ENCODE results near the gene RNF145. TPM values are rescaled to one million over a fixed set of nuclear protein-coding genes. Genes with fewer than 3 reads are reported as not detected.
A peak's percentile ranks its signal among the peaks of the same experiment; 100 is the strongest.
"Not testable (repeated sequence)": the region's sequence is repeated elsewhere in the genome, so short reads cannot be mapped to it uniquely, and the experiment has no call there.

RNF145 gene
- total RNA-seq, 3 donors from 2014 or later = 95.7 to 109 (median 101) TPM

DNA sequence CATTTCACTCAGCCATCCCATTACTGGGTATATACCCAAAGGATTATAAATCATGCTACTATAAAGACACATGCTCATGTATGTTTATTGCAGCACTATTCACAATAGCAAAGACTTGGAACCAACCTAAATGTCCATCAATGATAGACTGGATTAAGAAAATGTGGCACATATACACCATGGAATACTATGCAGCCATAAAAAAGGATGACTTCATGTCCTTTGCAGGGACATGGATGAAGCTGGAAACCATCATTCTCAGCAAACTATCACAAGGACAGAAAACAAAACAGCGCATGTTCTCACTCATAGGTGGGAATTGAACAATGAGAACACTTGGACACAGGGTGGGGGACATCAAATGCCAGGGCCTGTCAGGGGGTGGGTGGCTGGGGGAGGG is 64.2 kb downstream of the RNF145 start:
- DNase-seq; H3K9me3 Mint-ChIP-seq; H3K36me3 Mint-ChIP-seq (ENCODE audit: insufficient read depth); H3K4me3 Mint-ChIP-seq; ATAC-seq; H3K4me1 Mint-ChIP-seq (ENCODE audit: low read depth): not testable (repeated sequence)
- peaks cover 41% of the 10 kb centered on the region for H3K27me3 Mint-ChIP-seq (ENCODE audit: low read depth)

DNA sequence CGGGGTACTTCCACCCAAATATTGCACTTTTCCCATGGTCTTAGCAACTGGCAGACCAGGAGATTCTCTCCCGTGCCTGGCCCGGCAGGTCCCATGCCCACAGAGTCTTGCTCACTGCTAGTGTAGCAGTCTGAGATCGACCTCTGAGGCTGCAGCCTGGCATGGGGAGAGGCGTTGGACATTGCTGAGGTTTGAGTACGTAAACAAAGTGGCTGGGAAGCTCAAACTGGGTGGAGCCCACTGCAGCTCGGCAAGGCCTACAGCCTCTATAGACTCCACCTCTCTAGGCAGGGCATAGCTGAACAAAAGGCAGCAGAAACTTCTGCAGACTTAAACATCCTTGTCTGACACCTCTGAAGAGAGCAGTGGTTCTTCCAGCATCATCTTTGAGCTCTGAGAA is 69.6 kb downstream of the RNF145 start:
- Mint-ChIP-seq H3K4me3 (no peak overlapping the region), H3K9me3 (peaks cover 2% of the 10 kb centered on the region), H3K4me1 (ENCODE audit: low read depth) (no peaks in the 10 kb centered on the region), H3K36me3 (ENCODE audit: insufficient read depth) (no peaks in the 10 kb centered on the region), H3K27me3 (ENCODE audit: low read depth) (peaks cover 43% of the 10 kb centered on the region)
- DNase-seq (no peak), ATAC-seq (no peak)

DNA sequence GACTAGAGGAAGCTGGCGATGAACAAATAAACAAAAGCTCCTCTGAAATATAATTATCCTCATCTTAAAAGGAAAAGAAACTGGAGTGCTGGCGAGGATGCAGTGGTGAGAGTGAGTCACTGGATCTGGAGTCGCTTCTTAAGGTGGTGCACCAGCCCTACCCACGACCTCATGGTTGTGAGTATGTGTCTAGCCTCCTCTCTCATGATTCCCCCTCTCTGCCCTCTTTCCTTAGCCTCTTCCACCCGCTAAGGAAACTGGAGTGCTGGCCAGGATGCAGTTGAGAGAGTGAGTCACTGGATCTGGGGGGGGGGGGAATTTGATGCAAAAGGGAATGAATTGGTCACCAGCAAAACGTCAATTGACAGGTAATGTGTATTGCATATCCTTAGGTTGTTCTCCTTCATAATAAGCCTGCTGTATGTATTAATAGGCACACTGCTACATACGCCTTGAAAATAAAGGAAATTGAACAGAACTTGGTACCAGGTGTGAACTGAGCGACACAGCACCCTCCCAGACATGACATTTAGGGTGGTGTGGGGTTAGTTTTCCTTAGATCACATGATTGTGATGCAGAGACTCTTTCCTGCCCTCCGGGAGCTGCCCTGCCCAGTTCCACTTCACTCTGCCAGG is 73.3 kb downstream of the RNF145 start:
- no peaks in the 10 kb centered on the region for H3K9me3 Mint-ChIP-seq
- no peak overlapping the region for H3K4me3 Mint-ChIP-seq
- no peaks in the 10 kb centered on the region for H3K4me1 Mint-ChIP-seq (ENCODE audit: low read depth)
- H3K36me3 Mint-ChIP-seq (ENCODE audit: insufficient read depth) = no peaks in the 10 kb centered on the region
- ATAC-seq (no peak), DNase-seq (no peak)
- H3K27me3 Mint-ChIP-seq (ENCODE audit: low read depth) = peaks cover 20% of the 10 kb centered on the region

DNA sequence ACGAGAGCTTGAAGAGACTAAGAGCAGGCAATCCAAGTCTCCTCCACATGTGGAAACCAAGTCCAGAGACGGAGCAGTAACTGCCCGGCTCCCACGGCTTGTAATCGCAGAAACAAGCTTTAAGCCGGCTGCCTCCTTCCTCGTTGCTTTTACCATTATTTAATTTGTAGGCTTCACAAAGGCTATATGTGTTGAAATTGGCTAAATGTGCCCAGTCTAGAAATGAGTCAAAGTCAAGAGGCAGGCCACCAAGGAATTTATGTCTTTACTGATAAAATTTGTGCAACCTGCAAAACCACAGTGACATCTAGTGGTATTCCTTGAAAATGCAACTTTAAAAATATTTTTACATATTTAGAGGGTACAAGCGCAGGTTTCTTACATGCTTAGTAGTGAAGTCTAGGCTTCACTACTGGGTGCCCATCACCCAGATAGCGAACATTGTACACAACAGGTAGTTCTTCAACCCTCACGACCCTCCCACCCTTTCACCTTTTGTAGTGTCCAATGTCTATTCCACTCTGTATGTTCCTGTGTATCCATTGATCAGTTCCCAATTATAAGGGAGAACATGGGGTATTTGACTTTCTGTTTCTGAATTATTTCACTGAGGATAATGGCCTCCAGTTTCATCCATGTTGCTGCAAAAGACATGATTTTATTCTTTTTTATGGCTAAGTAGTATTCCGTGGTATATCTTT is 76.2 kb downstream of the RNF145 start:
- Mint-ChIP-seq H3K27me3 (ENCODE audit: low read depth) (peaks cover 9% of the 10 kb centered on the region), H3K4me3 (no peak overlapping the region), H3K36me3 (ENCODE audit: insufficient read depth) (no peaks in the 10 kb centered on the region), H3K9me3 (no peaks in the 10 kb centered on the region), H3K4me1 (ENCODE audit: low read depth) (no peaks in the 10 kb centered on the region)
- no peak for DNase-seq
- ATAC-seq = peak in 1 of 2 donors; percentile 41

DNA sequence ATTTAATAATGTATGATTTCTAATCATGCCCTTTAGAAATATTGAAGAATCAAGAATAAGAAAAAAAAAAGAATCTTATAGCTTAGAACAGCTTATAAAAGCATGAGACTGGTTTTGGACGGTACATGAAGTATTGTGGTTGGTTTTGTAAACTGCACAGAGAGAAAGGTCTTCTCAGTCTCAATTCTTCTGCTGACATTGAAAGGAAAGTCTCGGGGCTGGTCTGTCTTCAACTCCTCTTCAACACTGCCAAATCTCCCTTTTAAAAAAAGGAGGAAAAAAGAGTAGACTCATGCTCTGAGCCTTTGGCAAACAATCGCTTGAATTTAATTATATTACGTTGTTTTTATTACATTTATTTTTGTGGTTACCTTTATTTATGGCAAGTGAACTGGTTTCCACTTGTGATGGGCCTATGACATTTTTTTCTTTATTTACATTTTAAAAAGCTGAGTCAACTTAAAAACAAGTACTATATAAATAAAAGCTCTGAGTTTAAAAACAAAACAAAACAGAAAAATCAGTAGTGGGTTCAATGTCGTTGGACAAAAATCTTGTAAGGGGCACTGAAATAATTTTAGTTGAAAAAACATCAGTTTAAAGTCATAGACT is 76.8 kb downstream of the RNF145 start:
- Mint-ChIP-seq H3K4me1 (ENCODE audit: low read depth) (no peaks in the 10 kb centered on the region), H3K27me3 (ENCODE audit: low read depth) (peaks cover 8% of the 10 kb centered on the region), H3K9me3 (no peaks in the 10 kb centered on the region), H3K36me3 (ENCODE audit: insufficient read depth) (no peaks in the 10 kb centered on the region), H3K4me3 (no peak overlapping the region)
- ATAC-seq (no peak), DNase-seq (no peak)

DNA sequence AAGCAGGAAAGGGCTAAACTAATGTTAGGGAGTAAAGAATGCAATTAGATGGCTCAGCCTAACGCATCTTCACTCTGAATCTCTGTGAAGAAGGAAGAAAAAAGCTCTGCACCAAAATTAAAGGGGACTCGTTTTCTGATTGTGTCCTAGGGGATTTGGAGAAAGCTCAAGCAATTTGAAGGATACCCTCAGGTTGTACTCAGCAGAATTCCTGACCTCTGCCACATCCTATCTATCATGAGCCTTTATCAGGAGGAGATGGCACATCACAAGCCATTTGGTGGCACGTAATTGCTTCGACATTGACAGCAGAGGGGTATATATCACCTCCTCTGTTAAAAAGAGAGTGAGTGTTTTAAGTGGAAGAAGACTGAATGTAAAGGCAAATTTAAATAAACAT is 77.4 kb downstream of the RNF145 start:
- H3K9me3 Mint-ChIP-seq = no peaks in the 10 kb centered on the region
- ATAC-seq (no peak), DNase-seq (no peak)
- peaks cover 8% of the 10 kb centered on the region for H3K27me3 Mint-ChIP-seq (ENCODE audit: low read depth)
- H3K4me3 Mint-ChIP-seq = no peak overlapping the region
- no peaks in the 10 kb centered on the region for H3K4me1 Mint-ChIP-seq (ENCODE audit: low read depth)
- no peaks in the 10 kb centered on the region for H3K36me3 Mint-ChIP-seq (ENCODE audit: insufficient read depth)

DNA sequence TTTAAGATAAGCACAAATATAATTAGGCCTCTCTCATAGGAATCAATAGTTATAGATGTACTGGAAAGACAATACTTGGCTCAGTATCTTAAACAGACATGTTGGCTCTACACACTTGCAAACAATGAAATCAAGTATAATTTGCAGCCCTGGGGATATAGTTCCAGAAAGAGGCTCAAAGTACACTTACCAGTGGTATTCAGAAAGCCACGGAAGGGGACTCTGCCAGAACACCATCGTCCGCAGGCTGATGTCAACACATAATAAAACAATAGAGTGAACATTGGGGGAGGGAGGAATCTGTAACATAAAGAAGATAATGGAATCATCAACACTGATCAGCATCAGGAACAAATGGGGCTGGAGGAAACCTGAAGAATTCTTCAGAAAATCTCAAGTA is 78.5 kb downstream of the RNF145 start:
- Mint-ChIP-seq H3K4me3 (no peak overlapping the region), H3K27me3 (ENCODE audit: low read depth) (peaks cover 8% of the 10 kb centered on the region), H3K9me3 (no peaks in the 10 kb centered on the region), H3K36me3 (ENCODE audit: insufficient read depth) (no peaks in the 10 kb centered on the region), H3K4me1 (ENCODE audit: low read depth) (no peaks in the 10 kb centered on the region)
- DNase-seq = no peak
- no peak for ATAC-seq

DNA sequence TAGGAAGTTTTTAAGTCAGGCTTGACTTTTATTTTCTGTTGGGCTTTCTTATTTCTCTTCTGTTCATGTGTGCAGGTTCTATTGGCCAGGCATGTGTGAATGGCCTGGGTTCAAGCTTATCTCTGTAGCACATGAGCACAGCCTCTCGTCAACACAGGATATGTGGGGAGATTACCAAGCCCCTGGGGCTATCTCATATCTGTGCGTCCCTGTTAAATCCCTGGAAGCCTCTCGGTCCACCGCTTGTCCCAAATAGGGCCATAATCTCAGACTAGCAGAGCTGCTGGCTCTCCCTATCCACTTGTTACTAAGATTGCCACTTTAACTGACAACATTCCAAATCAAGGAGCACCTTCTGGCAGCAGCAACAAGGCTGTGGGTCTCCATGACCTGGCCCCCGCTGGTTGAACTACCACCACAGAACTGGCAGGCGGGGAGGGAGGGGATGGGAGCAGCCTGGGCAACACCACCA is 81.2 kb downstream of the RNF145 start:
- no peaks in the 10 kb centered on the region for H3K4me1 Mint-ChIP-seq (ENCODE audit: low read depth)
- ATAC-seq (no peak), DNase-seq (no peak)
- peaks cover 4% of the 10 kb centered on the region for H3K27me3 Mint-ChIP-seq (ENCODE audit: low read depth)
- H3K36me3 Mint-ChIP-seq (ENCODE audit: insufficient read depth) = no peaks in the 10 kb centered on the region
- H3K4me3 Mint-ChIP-seq = no peak overlapping the region
- H3K9me3 Mint-ChIP-seq = peaks cover 11% of the 10 kb centered on the region

DNA sequence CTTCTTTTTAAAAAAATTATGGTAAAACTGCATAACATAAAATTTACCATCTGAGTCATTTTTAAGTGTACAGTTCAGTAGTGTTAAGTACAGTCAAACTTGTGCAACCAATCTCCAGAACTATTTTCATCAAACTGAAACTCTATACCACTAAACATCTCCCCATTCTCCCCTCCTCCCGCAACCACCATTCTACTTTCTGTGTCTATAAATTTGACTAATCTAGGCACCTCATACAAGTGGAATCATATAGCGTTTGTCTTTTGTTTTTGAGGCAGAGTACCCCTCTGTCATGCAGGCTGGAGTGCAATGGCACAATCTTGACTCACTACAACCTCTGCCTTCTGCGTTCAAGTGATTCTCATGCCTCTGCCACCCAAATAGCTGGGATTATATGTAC is 85.7 kb downstream of the RNF145 start:
- ATAC-seq (peak; percentile 57 to 84), DNase-seq (no peak)
- H3K9me3 Mint-ChIP-seq = peaks cover 11% of the 10 kb centered on the region
- no peaks in the 10 kb centered on the region for H3K27me3 Mint-ChIP-seq (ENCODE audit: low read depth)
- peaks cover 19% of the 10 kb centered on the region for H3K4me1 Mint-ChIP-seq (ENCODE audit: low read depth)
- no peaks in the 10 kb centered on the region for H3K36me3 Mint-ChIP-seq (ENCODE audit: insufficient read depth)
- no peak overlapping the region for H3K4me3 Mint-ChIP-seq

DNA sequence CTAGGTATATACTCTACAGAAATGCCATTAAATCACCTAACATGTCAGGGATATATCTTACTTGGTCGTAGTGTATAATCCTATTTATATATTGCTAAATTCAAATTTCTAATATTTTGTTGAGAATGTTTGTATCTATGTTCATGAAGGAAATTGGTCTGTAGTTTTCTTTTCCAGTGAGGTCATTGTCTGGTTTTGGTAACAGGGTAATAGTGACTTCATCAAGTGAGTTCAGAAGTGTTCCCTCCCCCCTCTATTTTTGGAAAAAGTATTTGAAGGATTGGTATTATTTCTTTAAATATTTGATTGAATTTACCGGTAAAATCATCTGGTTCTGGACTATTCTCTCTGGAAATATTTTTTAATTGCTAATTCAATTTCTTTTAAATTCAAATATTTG is 86.2 kb downstream of the RNF145 start:
- no peak overlapping the region for H3K4me3 Mint-ChIP-seq
- H3K27me3 Mint-ChIP-seq (ENCODE audit: low read depth) = no peaks in the 10 kb centered on the region
- DNase-seq = no peak
- peaks cover 11% of the 10 kb centered on the region for H3K9me3 Mint-ChIP-seq
- no peaks in the 10 kb centered on the region for H3K36me3 Mint-ChIP-seq (ENCODE audit: insufficient read depth)
- peaks cover 21% of the 10 kb centered on the region for H3K4me1 Mint-ChIP-seq (ENCODE audit: low read depth)
- no peak for ATAC-seq

DNA sequence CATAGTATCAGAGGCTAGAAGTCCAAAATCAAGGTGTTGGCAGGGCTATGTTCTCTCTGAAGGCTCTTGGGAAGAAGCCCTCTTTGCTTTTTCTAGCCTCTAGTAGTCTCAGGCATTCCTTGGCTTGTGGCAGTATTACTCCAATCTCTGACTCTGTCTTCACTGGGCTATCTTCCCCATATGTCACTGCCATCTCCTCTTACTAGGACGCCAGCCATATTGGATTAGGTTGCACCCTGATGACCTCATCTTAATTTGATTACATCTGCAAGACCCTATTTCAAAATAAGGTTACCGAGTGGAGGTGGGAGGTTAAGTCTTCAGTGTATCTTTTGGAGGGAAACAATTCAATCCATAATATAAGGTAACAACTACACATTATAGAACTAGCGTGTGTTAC is 88.3 kb downstream of the RNF145 start:
- peaks cover 21% of the 10 kb centered on the region for H3K4me1 Mint-ChIP-seq (ENCODE audit: low read depth)
- ATAC-seq (no peak), DNase-seq (no peak)
- H3K9me3 Mint-ChIP-seq = peaks cover 11% of the 10 kb centered on the region
- H3K36me3 Mint-ChIP-seq (ENCODE audit: insufficient read depth) = no peaks in the 10 kb centered on the region
- no peaks in the 10 kb centered on the region for H3K27me3 Mint-ChIP-seq (ENCODE audit: low read depth)
- no peak overlapping the region for H3K4me3 Mint-ChIP-seq

DNA sequence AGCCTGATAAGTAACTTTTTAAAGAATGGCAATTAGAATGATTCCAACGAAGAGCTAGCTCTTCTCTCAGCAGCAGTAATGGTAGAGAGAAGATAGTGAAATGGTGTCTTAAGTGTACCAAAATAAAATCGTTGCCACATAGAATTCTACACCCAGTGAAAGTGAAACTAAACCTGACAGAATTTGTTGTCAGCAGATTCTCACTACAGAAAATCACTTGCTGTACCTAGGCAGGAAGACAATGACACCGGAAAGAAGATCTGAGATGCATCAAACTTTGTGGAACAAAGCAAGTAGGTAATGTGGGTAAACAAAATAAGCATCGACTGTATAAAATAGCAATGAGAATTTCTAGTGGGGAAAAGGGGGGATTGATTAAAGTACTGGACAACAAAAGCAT is 88.9 kb downstream of the RNF145 start:
- Mint-ChIP-seq H3K36me3 (ENCODE audit: insufficient read depth) (no peaks in the 10 kb centered on the region), H3K4me1 (ENCODE audit: low read depth) (peaks cover 21% of the 10 kb centered on the region), H3K9me3 (peaks cover 7% of the 10 kb centered on the region), H3K4me3 (peak overlapping the region; percentile 59), H3K27me3 (ENCODE audit: low read depth) (no peaks in the 10 kb centered on the region)
- ATAC-seq (peak; percentile 61 to 69), DNase-seq (no peak)

DNA sequence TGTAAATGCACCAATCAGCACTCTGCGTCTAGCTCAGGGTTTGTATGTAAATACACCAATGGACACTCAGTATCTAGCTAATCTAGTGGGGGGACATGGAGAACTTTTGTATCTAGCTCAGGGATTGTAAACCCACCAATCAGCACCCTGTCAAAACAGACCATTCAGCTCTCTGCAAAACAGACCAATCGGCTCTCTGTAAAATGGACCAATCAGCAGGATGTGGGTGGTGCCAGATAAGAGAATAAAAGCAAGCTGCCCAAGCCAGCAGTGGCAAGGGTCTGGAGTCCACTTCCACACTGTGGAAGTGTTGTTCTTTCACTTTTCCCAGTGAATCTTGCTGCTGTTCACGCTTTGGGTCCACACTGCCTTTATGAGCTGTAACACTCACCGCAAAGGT is 89.5 kb downstream of the RNF145 start:
- H3K36me3 Mint-ChIP-seq (ENCODE audit: insufficient read depth); ATAC-seq; DNase-seq; H3K9me3 Mint-ChIP-seq; H3K27me3 Mint-ChIP-seq (ENCODE audit: low read depth): not testable (repeated sequence)
- Mint-ChIP-seq H3K4me1 (ENCODE audit: low read depth) (peaks cover 21% of the 10 kb centered on the region), H3K4me3 (peak overlapping the region; percentile 59)

DNA sequence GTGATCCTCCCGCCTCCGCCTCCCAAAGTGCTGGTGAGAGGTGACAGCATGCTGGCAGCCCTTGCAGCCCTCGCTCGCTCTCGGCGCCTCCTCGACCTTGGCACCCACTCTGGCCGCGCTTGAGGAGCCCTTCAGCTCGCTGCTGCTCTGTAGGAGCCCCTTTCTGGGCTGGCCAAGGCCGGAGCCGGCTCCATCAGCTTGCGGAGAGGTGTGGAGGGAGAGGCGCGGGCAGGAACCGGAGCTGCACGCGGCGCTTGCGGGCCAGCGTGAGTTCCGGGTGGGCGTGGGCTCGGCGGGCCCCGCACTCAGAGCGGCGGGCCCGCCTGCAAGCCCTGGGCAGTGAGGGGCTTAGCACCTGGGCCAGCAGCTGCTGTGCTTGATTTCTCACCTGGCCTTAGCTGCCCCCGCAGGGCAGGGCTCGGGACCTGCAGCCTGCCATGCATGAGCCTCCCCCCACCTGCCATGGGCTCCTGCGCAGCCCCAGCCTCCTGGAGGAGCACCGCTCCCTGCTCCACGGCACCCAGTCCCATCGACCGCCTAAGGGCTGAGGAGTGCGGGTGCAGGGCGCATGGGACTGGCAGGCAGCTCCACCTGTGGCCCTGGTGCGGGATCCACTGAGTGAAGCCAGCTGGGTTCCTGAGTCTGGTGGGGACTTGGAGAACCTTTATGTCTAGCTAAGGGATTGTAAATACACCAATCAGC is 90.2 kb downstream of the RNF145 start:
- DNase-seq, H3K4me3 Mint-ChIP-seq: not testable (repeated sequence)

More for the DNA sequence above, 90.2 kb downstream of the RNF145 start:
- not testable (repeated sequence) for ATAC-seq; H3K27me3 Mint-ChIP-seq (ENCODE audit: low read depth); H3K9me3 Mint-ChIP-seq; H3K36me3 Mint-ChIP-seq (ENCODE audit: insufficient read depth)
- H3K4me1 Mint-ChIP-seq (ENCODE audit: low read depth) = peaks cover 21% of the 10 kb centered on the region

All from activated T-cell treated with anti-CD3 and anti-CD28 coated beads, Interleukin-2, amount 50 U/mL, for 4 hours (primary cell).